GM19397 (cell line): ENCODE data around the gene MAP2K6.
A peak's percentile ranks its signal among the peaks of the same experiment; 100 is the strongest.

Experiments used
- ATAC-seq: cut with Tn5 transposase; IDR thresholded peaks from one replicate; pipeline ENCODE4 v1.9.1; 2021; ENCODE audit warnings: mild to moderate bottlenecking, moderate library complexity; ENCODE audit not compliant: unreplicated experiment

Gene MAP2K6

GRCh38 chr17:69414408-69415274 lies at the start of gene MAP2K6:
MAP2K6 (plus strand) TSS chr17:69414697; CDS start chr17:69414985, 288 bp downstream.
- peak; percentile 97 for ATAC-seq

- ATAC-seq, result peak; percentile 83
Measured at GRCh38 chr17:69367298-69367697, 47.2 kb upstream of the MAP2K6 start.

GRCh38 chr17:69373069-69373468 lies 41.4 kb upstream of the MAP2K6 start:
- ATAC-seq, result no peak

- ATAC-seq, result no peak
Measured at GRCh38 chr17:69375229-69375628, 39.3 kb upstream of the MAP2K6 start.

GRCh38 chr17:69388822-69389442 lies 25.6 kb upstream of the MAP2K6 start:
- ATAC-seq, result no peak

- no peak for ATAC-seq
Measured at GRCh38 chr17:69390795-69391501, 23.5 kb upstream of the MAP2K6 start.

GRCh38 chr17:69401251-69401650 lies 13.2 kb upstream of the MAP2K6 start:
- no peak for ATAC-seq

- no peak for ATAC-seq
Measured at GRCh38 chr17:69402052-69402451, 12.4 kb upstream of the MAP2K6 start.

- ATAC-seq, result no peak
Measured at GRCh38 chr17:69404399-69404798, 10.1 kb upstream of the MAP2K6 start.

GRCh38 chr17:69405096-69405495 lies 9.4 kb upstream of the MAP2K6 start:
- ATAC-seq, result no peak

GRCh38 chr17:69406941-69407340 lies 7.6 kb upstream of the MAP2K6 start:
- no peak for ATAC-seq

- ATAC-seq, result no peak
Measured at GRCh38 chr17:69407759-69408158, 6.7 kb upstream of the MAP2K6 start.

GRCh38 chr17:69410671-69411070 lies 3.8 kb upstream of the MAP2K6 start:
- no peak for ATAC-seq

GRCh38 chr17:69411766-69412165 lies 2.7 kb upstream of the MAP2K6 start:
- no peak for ATAC-seq

GRCh38 chr17:69412251-69412671 lies 2.2 kb upstream of the MAP2K6 start:
- no peak for ATAC-seq

- no peak for ATAC-seq
Measured at GRCh38 chr17:69415431-69415830, 934 bp downstream of the MAP2K6 start.

GRCh38 chr17:69417545-69418483 lies 3.3 kb downstream of the MAP2K6 start:
- no peak for ATAC-seq

GRCh38 chr17:69418535-69418934 lies 4.0 kb downstream of the MAP2K6 start:
- ATAC-seq, result no peak

- ATAC-seq, result no peak
Measured at GRCh38 chr17:69423450-69423849, 9.0 kb downstream of the MAP2K6 start.

- ATAC-seq, result no peak
Measured at GRCh38 chr17:69424287-69425041, 10.0 kb downstream of the MAP2K6 start.
